ENCODE results near the gene AMZ2. TPM values are rescaled to one million over a fixed set of nuclear protein-coding genes. Genes with fewer than 3 reads are reported as not detected.

AMZ2 gene
- total RNA-seq, 1 experiment from 2014 or later: 59.6 TPM

GRCh38 chr17:68246271-68247028, 1.4 kb upstream of the AMZ2 start:
- intact Hi-C loops (cut with micrococcal nuclease; ENCODE audit: unreplicated experiment) (no loop called here), in situ Hi-C loops (cut with HindIII; ENCODE audit: low pct_unique_long_range_greater_than_20kb, low sequenced_read_pairs) (no loop called here)
- Histone ChIP-seq H3K27me3 (ENCODE audit: control insufficient read depth, insufficient read depth, low read length) (no peaks in the 10 kb centered on the region), H3K4me1 (ENCODE audit: control insufficient read depth, insufficient read depth, low read length) (peaks cover 3% of the 10 kb centered on the region; the same call in 1 of the 2 replicates), H3K36me3 (ENCODE audit: control insufficient read depth, insufficient read depth, low read length) (peaks cover 3% of the 10 kb centered on the region; the same call in 1 of the 2 replicates), H3K9me3 (ENCODE audit: control insufficient read depth, insufficient read depth, low read depth, low read length) (no peaks in the 10 kb centered on the region), H3K4me3 (ENCODE audit: low read depth in 2 of 2, low read length in 2 of 2) (peak overlapping the region in 1 of 2 experiments; percentile 57; a peak in 3 of 4 replicates), H3K27ac (ENCODE audit: low read length) (no peak overlapping the region)
- TF ChIP-seq CTCF (IDR thresholded peaks at IDR 0.05): no peak
- TF ChIP-seq SIN3A (IDR thresholded peaks at IDR 0.05; ENCODE audit: borderline replicate concordance, insufficient read depth, low read depth, low read length): no peak
- TF ChIP-seq REST (IDR thresholded peaks at IDR 0.05; ENCODE audit: insufficient read depth in 1 of 2, low read depth in 2 of 2, low read length in 1 of 2): no peak
- no peak for TF ChIP-seq TCF7L2 (IDR thresholded peaks at IDR 0.05; ENCODE audit: low read depth, low read length)
- no peak for TF ChIP-seq POLR2AphosphoS5 (IDR thresholded peaks at IDR 0.05; ENCODE audit: low read depth, low read length)
- BruUV-seq (replicated peaks): TSS peak; percentile 97
- ChIA-PET POLR2A (interaction anchor here (0.7 kb wide), 1 partner anchor 33 kb away, joined by 6 read pairs; no protein-coding TSS in a partner anchor), CTCF (no interaction called here)
- DNase-seq (ENCODE audit: low read depth, low spot score) (no peak), ATAC-seq (no peak)

- in situ Hi-C loops (cut with HindIII; ENCODE audit: low pct_unique_long_range_greater_than_20kb, low sequenced_read_pairs): no loop called here
- DNase-seq (ENCODE audit: low read depth, low spot score) (no peak), ATAC-seq (peak; percentile 70; the same call in 1 of the 2 replicates)
- peak overlapping the region; percentile 57 to 80 for H3K4me3 ChIP-seq (ENCODE audit: low read depth in 2 of 2, low read length in 2 of 2)
- H3K9me3 ChIP-seq (ENCODE audit: control insufficient read depth, insufficient read depth, low read depth, low read length): no peaks in the 10 kb centered on the region
- H3K4me1 ChIP-seq (ENCODE audit: control insufficient read depth, insufficient read depth, low read length): peaks cover 3% of the 10 kb centered on the region; the same call in 1 of the 2 replicates
- TSS peak; percentile 90 for BruUV-seq (replicated peaks)
- POLR2A ChIA-PET: no interaction called here
- intact Hi-C loops (cut with micrococcal nuclease; ENCODE audit: unreplicated experiment): no loop called here
- peaks cover 5% of the 10 kb centered on the region for H3K36me3 ChIP-seq (ENCODE audit: control insufficient read depth, insufficient read depth, low read length)
- no peak for TF ChIP-seq CTCF (IDR thresholded peaks at IDR 0.05)
- no peak for TF ChIP-seq REST (IDR thresholded peaks at IDR 0.05; ENCODE audit: insufficient read depth in 1 of 2, low read depth in 2 of 2, low read length in 1 of 2)
- TF ChIP-seq SIN3A (IDR thresholded peaks at IDR 0.05; ENCODE audit: borderline replicate concordance, insufficient read depth, low read depth, low read length): no peak
- TF ChIP-seq POLR2AphosphoS5 (IDR thresholded peaks at IDR 0.05; ENCODE audit: low read depth, low read length): no peak
- no peak for TF ChIP-seq TCF7L2 (IDR thresholded peaks at IDR 0.05; ENCODE audit: low read depth, low read length)
- H3K27me3 ChIP-seq (ENCODE audit: control insufficient read depth, insufficient read depth, low read length): no peaks in the 10 kb centered on the region
- CTCF ChIA-PET: no interaction called here
- peak overlapping the region; percentile 83 for H3K27ac ChIP-seq (ENCODE audit: low read length)
Observed at GRCh38 chr17:68248199-68248825, 469 bp downstream of the AMZ2 start.
